SK-MEL-5 (cell line): ENCODE results near the gene ZC2HC1B. TPM values are rescaled to one million over a fixed set of nuclear protein-coding genes. Genes with fewer than 3 reads are reported as not detected.
"Not testable (repeated sequence)": the region's sequence is repeated elsewhere in the genome, so short reads cannot be mapped to it uniquely, and the experiment has no call there.

Experiments used
- DNase-seq: peaks from one replicate; pipeline ENCODE4 v3.0.0-alpha.2; 2016; ENCODE audit warnings: low read depth, low spot score
- in situ Hi-C: cut with HindIII; loops from 2 replicates; pipeline ENCODE4 v1.10.0; 2016; ENCODE audit warnings: low sequenced_read_pairs, high pct_unique_total_duplicates, low pct_unique_long_range_greater_than_20kb
- total RNA-seq: library from RNA; depleted of rRNA; stranded (reverse); fragments of >200 nt; shearing (Covaris generic); gene quantifications from 2 replicates; pipeline ENCODE4 v1.2.3, GENCODE V29; 2014

Gene ZC2HC1B
- total RNA-seq, 1 experiment from 2014 or later = not detected

DNA sequence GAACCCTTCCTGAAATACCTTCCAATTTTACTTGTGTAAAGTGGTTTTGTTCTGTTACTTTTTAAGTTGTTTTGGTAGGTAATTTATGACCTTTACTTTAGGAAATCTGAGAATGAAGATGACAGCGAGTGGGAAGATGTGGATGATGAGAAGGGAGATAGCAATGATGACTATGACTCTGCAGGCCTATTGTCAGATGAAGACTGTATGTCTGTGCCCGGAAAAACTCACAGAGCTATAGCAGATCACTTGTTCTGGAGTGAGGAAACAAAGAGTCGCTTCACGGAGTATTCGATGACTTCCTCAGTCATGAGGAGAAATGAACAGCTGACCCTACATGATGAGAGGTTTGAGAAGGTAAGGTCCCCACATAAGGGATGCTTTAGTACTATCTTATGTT is 6.6 kb upstream of the ZC2HC1B start:
- in situ Hi-C loops = no loop called here
- no peak for DNase-seq

DNA sequence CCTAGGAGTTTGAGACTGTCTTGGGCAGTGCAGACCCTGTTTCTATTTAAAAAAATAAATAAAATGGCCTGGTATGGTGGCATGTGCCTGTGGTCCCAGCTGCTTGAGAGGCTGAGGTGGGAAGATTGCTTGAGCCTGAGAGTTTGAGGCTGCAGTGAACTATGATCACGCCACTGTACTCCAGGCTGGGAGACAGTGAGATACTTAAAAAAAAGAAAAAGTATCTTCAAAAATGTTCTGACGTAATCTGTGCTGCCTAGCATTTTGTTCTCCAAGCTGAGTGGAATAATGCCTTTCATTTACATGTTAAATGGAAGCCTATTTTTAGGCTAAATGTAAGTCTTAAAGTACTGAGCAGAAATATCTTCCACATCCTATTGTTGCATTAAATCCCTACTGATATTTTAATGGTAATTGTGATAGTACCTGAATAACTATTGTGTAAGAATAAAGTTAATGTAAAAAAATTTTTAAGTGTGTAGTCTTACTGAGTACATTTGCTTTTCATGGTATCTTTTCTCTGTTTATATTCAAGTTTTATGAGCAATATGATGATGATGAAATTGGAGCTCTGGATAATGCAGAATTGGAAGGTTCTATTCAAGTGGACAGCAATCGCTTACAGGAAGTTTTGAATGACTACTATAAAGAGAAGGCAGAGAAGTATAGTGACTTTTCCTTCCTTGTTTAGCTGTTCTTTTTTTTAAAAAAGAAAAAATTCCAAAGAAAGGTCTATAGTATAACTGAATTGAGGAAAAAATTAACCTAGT is 4.2 kb upstream of the ZC2HC1B start:
- no peak for DNase-seq
- in situ Hi-C loops = no loop called here

DNA sequence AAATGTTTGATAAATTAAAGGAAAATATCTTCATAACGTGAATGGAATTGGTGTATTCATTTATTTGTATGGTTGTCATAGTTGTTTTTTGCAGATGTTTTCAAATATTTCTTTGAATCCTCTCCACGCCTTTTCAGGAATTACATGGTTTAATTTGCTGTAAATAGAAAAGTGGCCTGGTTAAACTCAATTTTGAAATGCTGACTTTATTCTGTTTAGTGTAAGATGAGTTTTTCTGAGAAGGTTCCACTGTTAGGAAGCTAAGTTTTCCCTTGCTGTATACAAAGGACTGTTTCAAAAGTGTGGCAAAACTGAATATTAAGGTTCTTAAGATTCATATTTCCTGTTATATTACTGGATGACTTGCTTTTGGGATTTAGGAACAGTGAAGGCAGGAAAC is 503 bp upstream of the ZC2HC1B start:
- in situ Hi-C loops = no loop called here
- DNase-seq = no peak

DNA sequence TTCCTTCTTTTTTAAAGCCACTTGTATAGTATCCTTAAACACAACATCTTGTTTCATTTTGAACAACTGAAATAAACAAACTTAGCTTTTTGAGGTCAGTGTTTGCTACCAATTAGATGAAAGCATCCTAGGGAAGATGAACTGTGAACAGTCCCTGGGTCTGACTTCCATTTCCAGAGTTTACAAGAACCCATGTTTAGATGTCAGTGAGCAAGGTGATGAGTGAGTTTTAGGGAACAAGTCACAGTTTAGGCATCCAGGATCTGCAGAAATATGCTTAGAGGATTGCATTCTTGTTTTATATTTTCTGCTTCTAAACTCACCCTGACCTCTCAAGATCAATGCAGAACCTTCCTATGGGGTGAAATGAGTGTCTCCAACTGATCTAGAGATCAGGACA is 3.0 kb downstream of the ZC2HC1B start:
- DNase-seq = no peak
- in situ Hi-C loops = no loop called here

DNA sequence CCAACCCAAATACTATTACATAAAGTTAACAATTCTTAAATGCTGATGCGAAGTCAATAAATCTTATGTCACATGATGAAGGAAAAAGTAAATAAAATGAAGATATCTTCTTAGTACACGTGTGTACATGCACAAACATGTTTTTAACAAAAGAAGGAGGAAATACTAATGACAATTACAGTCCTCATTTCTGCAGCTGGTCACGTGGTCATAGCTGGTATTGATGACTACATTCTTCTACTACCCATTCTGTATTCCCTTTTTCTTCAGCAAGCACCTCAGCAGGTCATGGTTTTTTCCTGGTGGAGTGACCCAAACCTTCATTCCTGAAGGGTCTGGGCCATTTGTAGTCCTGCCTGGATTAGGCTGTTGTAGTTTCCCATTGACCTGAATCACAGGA is 4.5 kb downstream of the ZC2HC1B start:
- in situ Hi-C loops, DNase-seq: not testable (repeated sequence)

DNA sequence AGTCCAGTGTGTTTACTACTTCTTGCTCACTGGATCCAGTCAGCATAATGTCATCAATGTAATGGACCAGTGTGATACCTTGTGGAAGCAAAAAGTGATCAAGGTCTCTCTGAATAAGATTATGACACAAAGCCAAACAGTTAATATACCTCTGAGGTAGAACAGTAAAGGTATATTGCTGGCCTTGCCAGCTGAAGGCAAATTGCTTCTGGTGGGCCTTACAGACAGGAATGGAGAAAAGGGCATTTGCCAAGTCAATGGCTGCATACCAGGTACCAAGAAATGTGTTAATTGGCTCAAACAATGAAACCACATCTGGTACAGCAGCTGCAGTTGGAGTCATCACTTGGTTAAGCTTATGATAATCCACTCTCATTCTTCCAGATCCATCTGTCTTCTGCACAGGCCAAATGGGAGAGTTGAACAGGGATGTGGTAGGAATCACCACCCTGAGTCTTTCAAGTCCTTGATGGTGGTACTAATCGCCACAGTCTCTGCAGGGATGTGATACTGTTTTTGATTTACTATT is 7.0 kb downstream of the ZC2HC1B start:
- DNase-seq, in situ Hi-C loops: not testable (repeated sequence)

DNA sequence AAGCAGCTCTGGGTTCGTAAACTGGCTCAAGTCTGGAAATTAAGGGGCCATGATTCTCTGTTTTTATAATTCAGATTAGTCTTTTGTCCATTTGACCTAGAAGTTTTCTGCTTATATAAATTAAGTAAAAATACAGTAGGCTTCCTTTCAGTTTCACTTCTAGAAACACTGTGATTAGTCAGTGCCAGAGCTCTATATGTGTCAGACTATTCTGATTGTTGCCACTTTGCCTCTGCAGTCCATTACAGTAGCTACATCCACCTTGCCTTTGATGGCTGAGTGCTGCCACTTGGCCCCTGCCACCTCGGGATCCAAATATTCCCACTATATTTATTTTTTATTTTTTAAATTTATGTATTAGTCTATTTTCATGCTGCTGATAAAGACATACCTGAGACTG is 7.9 kb downstream of the ZC2HC1B start:
- in situ Hi-C loops = no loop called here
- DNase-seq = no peak

DNA sequence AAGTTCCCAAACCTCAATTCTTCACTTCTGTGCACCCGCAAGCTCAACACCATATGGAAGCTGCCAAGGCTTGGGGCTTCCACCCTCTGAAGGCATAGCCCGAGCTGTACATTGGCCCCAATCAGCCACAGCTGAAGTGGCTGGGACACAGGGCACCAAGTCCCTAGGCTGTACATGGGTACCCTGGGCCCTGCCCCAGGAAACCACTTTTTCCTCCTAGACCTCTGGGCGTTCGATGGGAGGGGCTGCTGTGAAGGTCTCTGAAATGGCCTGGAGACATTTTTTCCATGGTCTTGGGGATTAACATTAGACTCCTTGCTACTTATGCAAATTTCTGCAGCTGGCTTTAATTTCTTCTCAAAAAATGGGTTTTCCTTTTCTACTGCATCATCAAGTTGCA is 9.3 kb downstream of the ZC2HC1B start:
- in situ Hi-C loops, DNase-seq: not testable (repeated sequence)

DNA sequence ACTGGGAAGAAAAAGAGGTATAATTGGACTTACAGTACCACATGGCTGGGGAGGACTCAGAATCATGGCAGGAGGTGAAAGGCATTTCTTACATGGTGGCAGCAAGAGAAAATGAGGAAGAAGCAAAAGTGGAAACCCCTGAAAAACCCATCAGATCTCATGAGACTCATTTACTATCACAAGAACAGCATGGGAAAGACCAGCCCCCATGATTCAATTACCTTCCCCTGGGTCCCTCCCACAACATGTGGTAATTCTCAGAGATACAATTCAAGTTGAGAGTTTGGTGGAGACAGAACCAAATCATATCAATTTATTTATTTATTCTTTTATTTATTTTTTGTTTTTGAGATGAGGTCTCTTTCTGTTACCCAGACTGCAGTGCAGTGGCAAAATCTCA is 10.2 kb downstream of the ZC2HC1B start:
- in situ Hi-C loops, DNase-seq: not testable (repeated sequence)

DNA sequence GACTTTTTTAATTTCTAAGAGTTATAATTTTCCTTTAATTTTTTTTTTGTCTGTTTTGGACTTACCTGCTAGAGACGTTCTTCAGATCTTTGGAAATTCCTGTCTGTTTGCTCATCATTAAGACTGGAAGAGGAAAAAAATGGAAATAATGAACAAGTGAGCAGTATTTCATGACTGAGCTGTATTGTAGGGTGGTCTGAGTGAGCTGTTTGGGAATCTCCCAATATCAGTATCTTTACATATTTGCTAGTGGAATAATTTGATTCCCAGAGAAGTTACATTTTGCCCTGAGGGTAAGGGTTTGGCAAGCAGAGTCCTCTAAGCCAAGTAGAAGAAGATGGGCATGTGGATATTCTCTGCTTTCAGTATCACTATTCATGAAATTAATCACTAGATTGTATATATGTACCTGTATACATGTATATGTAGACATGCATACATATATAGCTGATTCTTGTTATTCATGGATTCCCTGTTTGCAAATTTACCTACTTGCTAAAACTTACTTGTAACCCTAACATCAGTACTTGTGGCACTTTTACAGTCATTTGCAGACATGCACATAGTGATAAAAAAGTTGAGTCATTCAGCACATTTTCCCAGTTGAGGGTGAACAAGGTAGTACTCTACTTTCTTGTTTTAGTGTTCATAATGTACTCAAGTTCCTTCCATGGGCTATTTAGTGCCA is 13.5 kb downstream of the ZC2HC1B start:
- in situ Hi-C loops = no loop called here
- no peak for DNase-seq

DNA sequence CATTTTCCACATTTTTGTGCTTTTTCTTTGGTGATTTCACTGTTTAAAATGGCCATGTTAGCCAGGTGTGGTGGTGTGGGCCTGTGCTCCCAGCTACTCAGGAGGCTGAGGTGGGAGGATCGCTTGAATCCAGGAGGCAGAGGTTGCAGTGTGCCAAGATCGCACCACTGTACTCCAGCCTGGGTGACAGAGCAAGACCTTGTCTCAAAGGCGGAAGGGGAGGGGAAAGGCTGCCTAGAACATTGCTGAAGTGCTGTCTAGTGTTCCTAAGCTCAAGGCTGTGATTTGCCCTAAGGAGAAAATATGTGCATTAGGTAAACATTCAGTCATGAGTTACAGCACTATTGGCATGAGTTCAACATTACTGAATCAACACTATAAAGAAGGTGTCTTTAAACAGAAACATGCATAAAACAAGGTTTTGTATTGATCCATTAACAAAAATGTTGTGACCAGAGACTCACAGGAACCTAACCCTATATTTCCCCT is 14.0 kb downstream of the ZC2HC1B start:
- no peak for DNase-seq
- in situ Hi-C loops = no loop called here

DNA sequence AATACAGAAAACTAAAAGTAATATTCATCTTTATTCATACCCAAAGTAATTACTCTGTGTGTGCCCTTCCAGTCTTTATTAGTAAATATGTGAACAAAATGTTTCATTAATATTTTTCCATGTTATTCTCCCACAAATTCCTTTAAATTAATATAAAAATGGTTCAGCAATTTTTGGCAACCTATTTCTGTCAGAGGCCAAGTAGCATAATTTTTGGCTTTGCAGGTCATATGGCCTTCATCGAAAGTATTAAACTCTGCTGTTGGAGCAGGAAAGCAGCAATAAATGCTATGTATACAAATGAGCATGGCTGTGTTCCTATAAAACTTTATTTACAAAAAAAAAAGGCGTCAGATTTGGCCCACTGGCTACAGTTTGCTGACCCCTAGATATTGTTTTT is 16.1 kb downstream of the ZC2HC1B start:
- in situ Hi-C loops = no loop called here
- DNase-seq = no peak

DNA sequence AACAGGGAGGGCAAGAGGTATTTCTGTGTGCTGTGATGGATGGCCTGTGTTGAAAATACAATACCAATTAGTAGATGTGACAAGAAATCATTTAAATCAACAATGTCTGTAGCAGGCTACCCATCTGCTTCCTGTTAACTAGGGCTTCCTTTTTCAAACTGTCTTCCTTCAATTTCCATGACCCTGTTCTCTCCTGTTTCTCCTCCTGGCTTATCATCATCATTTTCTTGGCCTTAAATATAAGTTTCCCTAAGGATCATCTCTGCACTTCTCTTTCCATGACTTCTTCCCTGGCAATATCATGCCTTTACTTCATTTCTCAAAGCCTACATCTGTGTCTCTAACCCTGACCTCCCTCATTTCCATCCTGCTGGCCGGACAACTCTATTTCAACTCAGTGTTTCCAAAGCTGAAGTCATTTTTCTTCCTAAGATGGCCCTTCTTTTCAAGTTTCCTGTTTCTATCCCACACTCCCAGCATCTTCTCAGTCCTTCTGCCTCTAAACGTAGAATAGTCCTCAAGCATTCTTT is 18.2 kb downstream of the ZC2HC1B start:
- DNase-seq = no peak
- in situ Hi-C loops = no loop called here

DNA sequence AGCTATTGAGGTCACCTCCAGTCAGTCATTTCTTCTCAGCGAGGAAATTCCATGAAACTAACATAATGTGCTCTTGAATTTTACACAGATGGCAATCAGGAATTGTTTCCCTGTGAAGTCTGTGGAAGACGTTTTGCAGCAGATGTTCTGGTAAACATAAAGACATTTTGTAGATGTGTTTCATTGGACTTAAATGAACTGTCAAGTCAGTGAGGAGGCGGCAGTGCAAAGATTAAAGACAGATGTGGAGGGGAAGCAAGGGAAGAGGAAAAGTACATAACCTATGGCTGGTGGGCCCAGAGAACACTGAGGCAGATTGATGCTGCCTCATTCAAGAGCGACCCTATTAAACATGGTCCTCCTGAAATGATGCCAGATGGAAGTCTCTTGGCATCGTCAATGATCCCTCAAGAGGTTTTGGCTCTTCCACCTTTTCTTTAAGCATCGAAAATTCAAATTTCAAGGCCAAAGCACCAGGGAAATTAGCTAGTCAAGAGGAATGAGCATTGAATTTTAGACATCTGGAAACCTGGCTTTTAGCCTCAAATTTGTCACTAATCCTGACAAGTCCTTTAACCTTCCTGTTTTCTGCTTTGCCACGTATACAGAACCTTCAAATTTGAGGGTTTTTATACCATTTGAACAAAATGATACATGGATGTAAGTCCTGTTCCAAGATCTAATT is 20.1 kb downstream of the ZC2HC1B start:
- no peak for DNase-seq
- in situ Hi-C loops = no loop called here

DNA sequence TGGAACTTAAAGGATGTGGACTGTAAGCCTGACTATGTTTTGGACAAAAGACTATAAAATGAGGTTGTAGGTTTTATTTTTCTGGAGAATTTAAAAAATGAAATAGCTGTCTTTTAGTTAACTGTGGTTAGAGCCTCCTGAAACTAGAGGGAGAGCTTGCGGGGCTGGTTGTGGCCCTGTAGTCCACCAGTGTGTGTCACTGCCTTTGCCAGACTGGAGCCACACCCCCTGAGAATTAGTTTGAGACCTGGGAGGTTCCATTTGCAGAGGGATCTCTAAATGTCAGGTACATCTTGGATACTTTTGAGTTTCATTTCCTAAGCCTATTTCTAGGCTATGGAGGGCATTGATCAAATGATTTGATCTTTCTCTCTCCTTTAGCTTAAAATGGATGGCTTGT is 20.8 kb downstream of the ZC2HC1B start:
- DNase-seq = no peak
- in situ Hi-C loops = no loop called here

DNA sequence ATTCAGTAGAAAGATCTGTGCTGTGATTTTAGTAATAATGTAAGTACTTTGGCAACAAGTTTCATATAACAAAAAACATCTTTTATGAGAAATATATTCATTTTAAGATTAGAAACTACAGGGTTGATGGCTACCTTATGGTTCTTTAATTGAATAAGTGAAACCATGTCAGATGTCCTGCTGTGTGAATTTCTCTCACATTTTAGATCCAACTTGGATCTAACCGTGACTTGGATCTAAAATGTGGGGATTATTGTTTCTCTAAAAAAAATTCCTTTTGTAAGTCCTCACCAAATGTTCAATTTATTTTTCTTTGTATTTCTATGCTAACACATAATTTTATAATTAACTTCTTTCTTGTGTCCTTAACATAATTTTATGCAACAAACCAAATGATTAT is 30.4 kb downstream of the ZC2HC1B start:
- in situ Hi-C loops = no loop called here
- no peak for DNase-seq

DNA sequence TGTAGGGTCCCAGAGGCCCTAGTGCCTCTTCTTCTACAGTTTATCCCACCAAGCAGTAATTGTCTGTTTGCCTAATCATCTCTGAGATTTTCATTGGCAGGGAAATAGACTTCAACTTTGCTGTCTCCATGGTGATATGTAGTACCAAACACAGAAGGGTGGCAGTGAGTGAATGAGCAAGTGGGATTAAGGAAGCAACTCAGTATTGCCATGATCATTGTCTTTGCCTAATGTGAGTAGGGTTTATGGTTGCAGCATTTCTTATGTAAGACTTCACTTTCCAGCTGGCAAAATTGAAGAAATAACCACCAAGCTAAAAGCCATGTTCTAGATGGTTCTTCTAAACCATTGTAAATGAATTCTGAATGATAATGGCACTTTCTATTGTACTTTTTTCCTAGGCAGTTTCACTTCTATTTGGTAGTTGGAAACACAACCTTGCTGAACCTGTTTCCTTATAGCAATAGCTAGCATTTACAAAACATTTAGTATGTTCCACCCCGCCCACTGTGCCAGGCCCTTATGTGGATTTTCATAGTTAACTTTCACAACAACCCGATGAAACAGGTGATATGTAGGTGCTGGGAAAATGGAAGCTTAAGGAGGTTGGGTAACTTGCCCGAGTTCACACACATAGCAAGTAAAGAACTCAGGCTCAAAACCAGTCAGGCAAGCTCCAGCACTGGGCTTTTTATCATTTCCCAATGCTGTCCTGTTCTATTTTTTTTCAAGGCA is 32.0 kb downstream of the ZC2HC1B start:
- no peak for DNase-seq
- in situ Hi-C loops = no loop called here
